PFSK-1 (cell line): ENCODE results near the gene KIAA0232.

ENCODE experiments used
- FOXP2 ChIP-seq: optimal IDR thresholded peaks from 2 replicates; pipeline ENCODE3; 2011; ENCODE audit warnings: borderline replicate concordance, control low read depth, inconsistent platforms; ENCODE audit not compliant: insufficient read depth; ENCODE audit errors: extremely low read length, extremely low read depth
- POLR2AphosphoS5 ChIP-seq: IDR thresholded peaks from 2 replicates; pipeline ENCODE4 v1.6.1; 2012; ENCODE audit warnings: low read depth, mild to moderate bottlenecking, control low read depth, low read length, moderate library complexity
- REST ChIP-seq, 2 experiments: IDR thresholded peaks; 2 replicates each; pipeline versions ENCODE4 v1.6.1 to v1.8.0; 2011 to 2012; ENCODE audit warnings: low read depth in 2 of 2, low read length in 2 of 2, control low read depth in 1 of 2, inconsistent platforms in 1 of 2, mild to moderate bottlenecking in 1 of 2, moderate library complexity in 1 of 2; ENCODE audit not compliant: insufficient read depth in 1 of 2
- SIN3A ChIP-seq: IDR thresholded peaks from 2 replicates; pipeline ENCODE4 v1.6.1; 2012; ENCODE audit warnings: mild to moderate bottlenecking, low read length, moderate library complexity, borderline replicate concordance; ENCODE audit not compliant: insufficient read depth
- TAF1 ChIP-seq: IDR thresholded peaks from 2 replicates; pipeline ENCODE4 v1.6.1; 2012; ENCODE audit warnings: low read length, control low read depth, borderline replicate concordance; ENCODE audit not compliant: insufficient read depth

The KIAA0232 gene

DNA sequence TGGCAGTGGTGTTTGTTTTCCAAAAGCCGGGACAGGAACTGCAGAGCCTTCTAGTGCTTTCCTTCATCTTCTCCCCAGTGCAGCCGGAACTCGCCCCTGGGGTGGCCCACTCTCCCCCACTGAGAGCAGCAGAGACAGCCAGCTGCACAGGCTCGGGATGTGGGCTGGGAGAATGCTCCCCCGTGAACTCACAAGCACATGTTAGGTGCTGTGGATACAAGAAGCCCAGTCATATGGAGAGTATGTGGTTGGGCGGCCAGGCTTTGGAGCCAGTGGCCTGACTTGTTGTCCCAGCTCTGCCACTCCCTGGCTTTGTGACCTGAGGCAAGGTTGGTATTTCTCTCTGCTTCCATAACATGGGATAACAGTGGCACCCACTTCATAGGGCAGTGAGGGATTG lies 9.4 kb upstream of the KIAA0232 start:
- TF ChIP-seq POLR2AphosphoS5: no peak
- TF ChIP-seq TAF1: no peak
- TF ChIP-seq SIN3A: no peak

- TF ChIP-seq POLR2AphosphoS5 (no peak), TAF1 (no peak), SIN3A (no peak), FOXP2 (no peak), REST (IDR thresholded peaks at IDR 0.05; ENCODE audit: insufficient read depth in 1 of 2, low read depth in 2 of 2, low read length in 2 of 2) (no peak)
Measured at GRCh38 chr4:6773616-6774540, 8.6 kb upstream of the KIAA0232 start.

- no peak for TF ChIP-seq REST (IDR thresholded peaks at IDR 0.05; ENCODE audit: insufficient read depth in 1 of 2, low read depth in 2 of 2, low read length in 2 of 2)
- no peak for TF ChIP-seq POLR2AphosphoS5
- no peak for TF ChIP-seq FOXP2
- no peak for TF ChIP-seq TAF1
- TF ChIP-seq SIN3A: no peak
Measured at GRCh38 chr4:6775746-6776145, 6.8 kb upstream of the KIAA0232 start.

DNA sequence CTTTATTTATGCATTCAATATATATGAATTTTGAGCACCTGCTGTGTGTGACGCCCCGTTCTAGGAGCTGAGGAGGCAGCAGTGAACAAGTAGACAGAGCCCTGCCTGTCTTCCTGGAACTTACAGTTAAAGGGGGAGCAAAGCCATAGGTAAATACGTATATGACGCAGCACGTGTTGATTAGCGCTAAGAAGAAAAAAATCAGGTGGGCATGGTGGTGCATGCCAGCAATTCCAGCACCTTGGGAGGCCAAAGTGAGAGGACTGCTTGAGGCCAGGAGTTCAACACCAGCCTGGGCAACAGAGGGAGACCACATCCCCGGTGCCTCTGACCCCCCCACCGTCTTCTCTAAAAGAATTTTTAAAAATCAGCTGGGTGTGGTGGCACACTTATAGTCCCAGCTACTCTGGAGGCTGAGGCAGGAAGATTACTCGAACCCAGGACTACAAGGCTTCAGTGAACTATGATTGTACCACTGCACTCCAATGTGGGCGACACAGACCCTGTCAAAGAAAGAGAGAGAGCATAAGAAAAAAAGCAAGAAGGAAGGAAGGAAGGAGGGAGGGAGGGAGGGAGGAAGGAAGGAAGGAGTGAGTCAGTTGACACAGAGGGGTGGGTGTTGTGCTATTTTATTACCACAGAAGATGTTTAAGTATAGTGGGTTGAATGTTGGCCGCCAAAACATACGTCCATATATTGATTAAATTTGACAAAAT lies 5.4 kb upstream of the KIAA0232 start:
- TF ChIP-seq REST (IDR thresholded peaks at IDR 0.05; ENCODE audit: insufficient read depth in 1 of 2, low read depth in 2 of 2, low read length in 2 of 2) (no peak), FOXP2 (no peak), POLR2AphosphoS5 (no peak), SIN3A (no peak), TAF1 (no peak)

DNA sequence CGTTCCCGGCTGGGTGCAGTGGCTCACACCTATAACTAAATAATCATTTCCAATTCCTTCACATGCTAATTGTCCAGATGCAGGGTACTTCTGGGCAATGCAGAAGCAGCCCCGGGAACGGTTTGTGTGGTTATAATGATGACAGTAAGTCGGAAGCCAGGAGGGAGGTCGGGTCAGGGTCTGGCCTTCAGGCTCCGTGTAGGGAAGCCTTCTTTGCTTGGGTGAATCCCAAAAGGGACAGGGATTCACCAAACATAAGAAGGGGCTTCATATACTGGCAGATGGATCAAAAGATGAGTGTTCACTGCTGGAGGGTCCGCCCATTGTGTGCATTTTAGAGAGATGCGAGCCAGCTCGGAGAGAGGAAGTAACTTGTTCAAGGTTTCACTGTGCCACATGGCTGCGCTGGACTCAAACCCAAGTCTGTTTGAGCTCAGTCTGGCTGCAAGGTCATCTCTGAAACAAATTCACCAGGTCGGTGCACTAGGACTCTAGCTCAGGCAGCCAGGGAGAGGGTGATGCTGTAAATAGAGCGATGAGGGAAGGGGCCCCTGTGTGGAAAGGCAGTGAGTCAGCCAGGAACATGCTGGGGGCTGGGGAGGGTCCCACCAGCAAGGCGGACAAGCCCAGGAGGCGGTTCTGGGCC lies 4.8 kb upstream of the KIAA0232 start:
- TF ChIP-seq POLR2AphosphoS5 (no peak), FOXP2 (no peak), TAF1 (no peak), SIN3A (no peak), REST (IDR thresholded peaks at IDR 0.05; ENCODE audit: insufficient read depth in 1 of 2, low read depth in 2 of 2, low read length in 2 of 2) (no peak)
